GM12878 (cell line): ENCODE results near the gene SUFU. TPM values are rescaled to one million over a fixed set of nuclear protein-coding genes. Genes with fewer than 3 reads are reported as not detected.
A peak's percentile ranks its signal among the peaks of the same experiment; 100 is the strongest.

Experiments used
- BRCA1 ChIP-seq: IDR thresholded peaks from 2 replicates; pipeline ENCODE4 v1.6.1; 2011; ENCODE audit warnings: low read depth, low read length, improper control_type of control experiment
- SMARCA5 ChIP-seq: fragments of 450-650 bp; IDR thresholded peaks from 2 replicates; pipeline ENCODE4 v1.6.1; 2017; ENCODE audit warnings: mild to moderate bottlenecking
- STAT3 ChIP-seq: IDR thresholded peaks from 2 replicates; pipeline ENCODE4 v1.6.1; 2011; ENCODE audit warnings: low read depth, low read length, improper control_type of control experiment
- ZNF384 ChIP-seq: IDR thresholded peaks from 2 replicates; pipeline ENCODE4 v1.6.1; 2012; ENCODE audit warnings: low read depth, mild to moderate bottlenecking, low read length, improper control_type of control experiment, borderline replicate concordance
- ZSCAN29 ChIP-seq: fragments of 450-650 bp; IDR thresholded peaks from 2 replicates; pipeline ENCODE4 v1.6.1; 2017; ENCODE audit warnings: mild to moderate bottlenecking, moderate library complexity
- polyA plus RNA-seq, 11 experiments: library from polyadenylated mRNA; depleted of rRNA in 4 of 11; unstranded in 6 of 11; stranded (reverse) in 5 of 11; fragments of >200 nt; fragmentation: Nextera tagmentation in 4 of 11; fragmentation: Illumina TruSeq in 1 of 11; extraction: Ambion mirVana in 4 of 11; extraction: Trizol in 1 of 11; gene quantifications; 1 replicate in 1 of 11; 2 replicates in 10 of 11; pipeline versions ENCODE4 v1.2.1 to v1.2.3, GENCODE V29; 2011 to 2016; ENCODE audit warnings: inconsistent platforms in 2 of 11, missing spikeins in 2 of 11, low read depth in 1 of 11
- total RNA-seq, 4 experiments: library from RNA; depleted of rRNA in 3 of 4; stranded (reverse); fragments of >200 nt in 3 of 4; fragmentation: Illumina TruSeq in 1 of 4; extraction: Trizol in 1 of 4; gene quantifications; 2 replicates each; pipeline versions ENCODE4 v1.2.1 to v1.2.3, GENCODE V29; 2013 to 2021
- TF ChIP-seq, protein P1 (sequence below): fragments of 450-650 bp; conservative IDR thresholded peaks from 2 replicates; pipeline ENCODE4 v1.6.1; 2017; ENCODE audit warnings: mild to moderate bottlenecking, moderate library complexity
- TF ChIP-seq, protein P2 (sequence below): fragments of 450-650 bp; IDR thresholded peaks from 2 replicates; pipeline ENCODE4 v1.6.1; 2016; ENCODE audit warnings: mild to moderate bottlenecking
- TF ChIP-seq, protein P3 (sequence below): fragments of 450-650 bp; IDR thresholded peaks from 2 replicates; pipeline ENCODE4 v1.6.1; 2017; ENCODE audit warnings: low read depth, mild to moderate bottlenecking, moderate library complexity
- TF ChIP-seq, protein P4 (sequence below): fragments of 450-650 bp; IDR thresholded peaks from 2 replicates; pipeline ENCODE4 v1.6.1; 2018; ENCODE audit warnings: borderline replicate concordance, mild to moderate bottlenecking; ENCODE audit not compliant: partially characterized antibody

The SUFU gene
- total and polyA plus RNA-seq, 10 of the 15 experiments (the other 5 are each of a cell fraction or from before 2014, with no cell fraction given): 0.68 to 7.7 (median 2.4) TPM

DNA sequence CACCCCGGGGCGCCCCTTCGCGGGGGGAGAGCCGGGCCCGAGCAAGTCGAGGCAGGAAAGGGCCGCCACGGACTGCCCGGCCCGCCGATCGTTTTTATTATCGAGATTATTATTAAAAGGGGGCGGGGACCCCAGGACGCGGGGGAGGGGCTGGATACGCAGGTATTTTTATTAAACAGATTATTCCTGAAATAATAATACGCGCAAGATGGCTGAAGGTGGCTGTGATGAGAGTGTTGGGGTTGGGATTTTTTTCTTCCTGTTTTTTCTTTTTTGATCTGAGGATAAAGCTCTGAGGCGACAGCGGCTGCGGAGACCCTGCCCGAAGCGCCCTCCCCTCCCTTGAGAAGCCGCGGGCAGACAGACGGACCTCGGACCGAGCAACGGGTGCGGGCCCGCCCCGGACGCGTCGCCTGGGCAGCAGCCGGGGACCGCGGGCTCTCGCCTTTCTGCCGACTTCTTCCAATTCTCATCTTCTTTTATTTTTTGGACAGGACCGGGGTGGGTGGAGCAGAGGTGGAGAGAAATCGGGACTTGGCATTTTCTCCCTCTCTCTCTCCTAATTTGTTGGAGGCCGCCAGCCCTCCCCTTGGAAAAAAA, 139.1 kb downstream of the SUFU start (continued):
- TF ChIP-seq, protein P1, sequence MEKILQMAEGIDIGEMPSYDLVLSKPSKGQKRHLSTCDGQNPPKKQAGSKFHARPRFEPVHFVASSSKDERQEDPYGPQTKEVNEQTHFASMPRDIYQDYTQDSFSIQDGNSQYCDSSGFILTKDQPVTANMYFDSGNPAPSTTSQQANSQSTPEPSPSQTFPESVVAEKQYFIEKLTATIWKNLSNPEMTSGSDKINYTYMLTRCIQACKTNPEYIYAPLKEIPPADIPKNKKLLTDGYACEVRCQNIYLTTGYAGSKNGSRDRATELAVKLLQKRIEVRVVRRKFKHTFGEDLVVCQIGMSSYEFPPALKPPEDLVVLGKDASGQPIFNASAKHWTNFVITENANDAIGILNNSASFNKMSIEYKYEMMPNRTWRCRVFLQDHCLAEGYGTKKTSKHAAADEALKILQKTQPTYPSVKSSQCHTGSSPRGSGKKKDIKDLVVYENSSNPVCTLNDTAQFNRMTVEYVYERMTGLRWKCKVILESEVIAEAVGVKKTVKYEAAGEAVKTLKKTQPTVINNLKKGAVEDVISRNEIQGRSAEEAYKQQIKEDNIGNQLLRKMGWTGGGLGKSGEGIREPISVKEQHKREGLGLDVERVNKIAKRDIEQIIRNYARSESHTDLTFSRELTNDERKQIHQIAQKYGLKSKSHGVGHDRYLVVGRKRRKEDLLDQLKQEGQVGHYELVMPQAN: 0 out of 2 replicates have a peak, but pooled peaks have one; percentile 5
- TF ChIP-seq, protein P2, sequence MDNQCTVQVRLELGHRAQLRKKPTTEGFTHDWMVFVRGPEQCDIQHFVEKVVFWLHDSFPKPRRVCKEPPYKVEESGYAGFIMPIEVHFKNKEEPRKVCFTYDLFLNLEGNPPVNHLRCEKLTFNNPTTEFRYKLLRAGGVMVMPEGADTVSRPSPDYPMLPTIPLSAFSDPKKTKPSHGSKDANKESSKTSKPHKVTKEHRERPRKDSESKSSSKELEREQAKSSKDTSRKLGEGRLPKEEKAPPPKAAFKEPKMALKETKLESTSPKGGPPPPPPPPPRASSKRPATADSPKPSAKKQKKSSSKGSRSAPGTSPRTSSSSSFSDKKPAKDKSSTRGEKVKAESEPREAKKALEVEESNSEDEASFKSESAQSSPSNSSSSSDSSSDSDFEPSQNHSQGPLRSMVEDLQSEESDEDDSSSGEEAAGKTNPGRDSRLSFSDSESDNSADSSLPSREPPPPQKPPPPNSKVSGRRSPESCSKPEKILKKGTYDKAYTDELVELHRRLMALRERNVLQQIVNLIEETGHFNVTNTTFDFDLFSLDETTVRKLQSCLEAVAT: peak; percentile 62; the same call in 1 of the 2 replicates
- TF ChIP-seq ZSCAN29 (no peak), STAT3 (no peak), BRCA1 (no peak), SMARCA5 (no peak), ZNF384 (no peak; the same call in 1 of the 2 replicates)
- TF ChIP-seq, protein P3, sequence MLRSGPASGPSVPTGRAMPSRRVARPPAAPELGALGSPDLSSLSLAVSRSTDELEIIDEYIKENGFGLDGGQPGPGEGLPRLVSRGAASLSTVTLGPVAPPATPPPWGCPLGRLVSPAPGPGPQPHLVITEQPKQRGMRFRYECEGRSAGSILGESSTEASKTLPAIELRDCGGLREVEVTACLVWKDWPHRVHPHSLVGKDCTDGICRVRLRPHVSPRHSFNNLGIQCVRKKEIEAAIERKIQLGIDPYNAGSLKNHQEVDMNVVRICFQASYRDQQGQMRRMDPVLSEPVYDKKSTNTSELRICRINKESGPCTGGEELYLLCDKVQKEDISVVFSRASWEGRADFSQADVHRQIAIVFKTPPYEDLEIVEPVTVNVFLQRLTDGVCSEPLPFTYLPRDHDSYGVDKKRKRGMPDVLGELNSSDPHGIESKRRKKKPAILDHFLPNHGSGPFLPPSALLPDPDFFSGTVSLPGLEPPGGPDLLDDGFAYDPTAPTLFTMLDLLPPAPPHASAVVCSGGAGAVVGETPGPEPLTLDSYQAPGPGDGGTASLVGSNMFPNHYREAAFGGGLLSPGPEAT: no peak
- TF ChIP-seq, protein P4, sequence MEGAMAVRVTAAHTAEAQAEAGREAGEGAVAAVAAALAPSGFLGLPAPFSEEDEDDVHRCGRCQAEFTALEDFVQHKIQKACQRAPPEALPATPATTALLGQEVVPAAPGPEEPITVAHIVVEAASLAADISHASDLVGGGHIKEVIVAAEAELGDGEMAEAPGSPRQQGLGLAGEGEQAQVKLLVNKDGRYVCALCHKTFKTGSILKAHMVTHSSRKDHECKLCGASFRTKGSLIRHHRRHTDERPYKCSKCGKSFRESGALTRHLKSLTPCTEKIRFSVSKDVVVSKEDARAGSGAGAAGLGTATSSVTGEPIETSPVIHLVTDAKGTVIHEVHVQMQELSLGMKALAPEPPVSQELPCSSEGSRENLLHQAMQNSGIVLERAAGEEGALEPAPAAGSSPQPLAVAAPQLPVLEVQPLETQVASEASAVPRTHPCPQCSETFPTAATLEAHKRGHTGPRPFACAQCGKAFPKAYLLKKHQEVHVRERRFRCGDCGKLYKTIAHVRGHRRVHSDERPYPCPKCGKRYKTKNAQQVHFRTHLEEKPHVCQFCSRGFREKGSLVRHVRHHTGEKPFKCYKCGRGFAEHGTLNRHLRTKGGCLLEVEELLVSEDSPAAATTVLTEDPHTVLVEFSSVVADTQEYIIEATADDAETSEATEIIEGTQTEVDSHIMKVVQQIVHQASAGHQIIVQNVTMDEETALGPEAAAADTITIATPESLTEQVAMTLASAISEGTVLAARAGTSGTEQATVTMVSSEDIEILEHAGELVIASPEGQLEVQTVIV: no peak
